AG09319 (cell line): Measurements from ENCODE around the gene TMEM117.
"Not testable (repeated sequence)": the region's sequence is repeated elsewhere in the genome, so short reads cannot be mapped to it uniquely, and the experiment has no call there.

Source experiments
- DNase-seq: peaks from one replicate; pipeline ENCODE4 v3.0.0-alpha.2; 2010; ENCODE audit warnings: low read depth; ENCODE audit errors: extremely low read depth
- CTCF ChIP-seq: IDR thresholded peaks from 2 replicates; pipeline ENCODE4 v1.5.1; 2011; ENCODE audit warnings: low read depth, mild to moderate bottlenecking, inconsistent platforms, low read length, moderate library complexity

TMEM117 gene

GRCh38 chr12:44193281-44193680 lies 357.4 kb downstream of the TMEM117 start:
- TF ChIP-seq CTCF = no peak

GRCh38 chr12:44195719-44196118 lies 359.8 kb downstream of the TMEM117 start:
- not testable (repeated sequence) for DNase-seq

More at GRCh38 chr12:44193281-44193680, 357.4 kb downstream of the TMEM117 start:
- no peak for DNase-seq

- no peak for DNase-seq
- no peak for TF ChIP-seq CTCF
Observed at GRCh38 chr12:44206045-44206444, 370.2 kb downstream of the TMEM117 start.

- no peak for TF ChIP-seq CTCF
- DNase-seq = no peak
Observed at GRCh38 chr12:44217146-44217883, 381.4 kb downstream of the TMEM117 start.

GRCh38 chr12:44223736-44224135 lies 387.9 kb downstream of the TMEM117 start:
- no peak for DNase-seq
- no peak for TF ChIP-seq CTCF

- DNase-seq = no peak
- no peak for TF ChIP-seq CTCF
Observed at GRCh38 chr12:44224399-44225148, 388.7 kb downstream of the TMEM117 start.

- no peak for TF ChIP-seq CTCF
- no peak for DNase-seq
Observed at GRCh38 chr12:44225149-44225510, 389.2 kb downstream of the TMEM117 start.

GRCh38 chr12:44227616-44228015 lies 391.7 kb downstream of the TMEM117 start:
- TF ChIP-seq CTCF = no peak
- no peak for DNase-seq
